Mammary epithelial cell (primary cell): ENCODE data around the gene LIMS2.

Experiments
- EZH2 ChIP-seq: IDR thresholded peaks from 2 replicates; pipeline ENCODE4 v1.6.1; 2012; ENCODE audit warnings: low read length, inconsistent platforms, borderline replicate concordance
- TF ChIP-seq, protein P1 (sequence below), 2 donors: IDR thresholded peaks in 1 of 2; conservative IDR thresholded peaks in 1 of 2; 2 replicates each; pipeline ENCODE4 v1.5.1; 2011 to 2012; ENCODE audit warnings: inconsistent platforms in 2 of 2, low read length in 2 of 2, mild to moderate bottlenecking in 2 of 2, control low read depth in 1 of 2, low read depth in 1 of 2; ENCODE audit not compliant: insufficient read depth in 1 of 2; ENCODE audit errors: extremely low read depth in 1 of 2

DNA sequence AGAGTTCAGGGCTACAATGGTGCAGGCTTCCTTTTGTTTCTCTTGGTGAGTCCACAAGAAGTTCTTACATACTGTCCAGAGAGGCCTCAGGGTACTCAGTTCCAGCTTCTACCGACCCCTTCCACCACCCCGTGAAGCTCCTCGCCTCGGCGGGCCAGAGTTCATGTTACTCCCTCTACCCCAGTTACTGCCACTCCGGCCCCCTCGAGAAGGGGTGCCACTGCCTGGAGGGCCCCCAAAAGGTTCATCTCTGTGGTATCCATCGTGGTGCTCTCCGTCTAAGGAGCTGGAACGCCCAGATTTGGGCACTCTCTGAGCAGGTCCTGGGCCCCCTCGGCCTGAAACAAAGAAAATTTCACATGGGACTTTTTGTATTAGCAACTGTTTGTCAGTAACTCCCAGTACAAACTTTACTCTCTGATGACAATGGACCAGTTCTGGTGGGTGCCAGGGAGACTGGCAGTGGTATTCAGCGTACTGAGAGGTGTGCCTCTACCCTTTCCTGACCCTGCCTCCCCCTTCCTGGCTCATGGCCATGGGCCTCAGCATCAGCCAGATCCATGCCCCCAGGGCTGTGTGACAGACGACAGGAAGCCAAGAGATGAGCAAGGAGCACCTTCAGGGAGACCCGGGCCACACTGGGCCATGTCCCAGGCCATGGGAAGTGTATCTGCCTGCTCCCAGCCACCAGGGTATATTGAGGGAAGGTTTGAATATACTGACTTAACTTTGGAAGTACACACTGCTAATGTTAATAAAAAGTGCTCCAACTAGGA lies 31.1 kb upstream of the LIMS2 start:
- TF ChIP-seq EZH2, result no peak
- TF ChIP-seq, protein P1, sequence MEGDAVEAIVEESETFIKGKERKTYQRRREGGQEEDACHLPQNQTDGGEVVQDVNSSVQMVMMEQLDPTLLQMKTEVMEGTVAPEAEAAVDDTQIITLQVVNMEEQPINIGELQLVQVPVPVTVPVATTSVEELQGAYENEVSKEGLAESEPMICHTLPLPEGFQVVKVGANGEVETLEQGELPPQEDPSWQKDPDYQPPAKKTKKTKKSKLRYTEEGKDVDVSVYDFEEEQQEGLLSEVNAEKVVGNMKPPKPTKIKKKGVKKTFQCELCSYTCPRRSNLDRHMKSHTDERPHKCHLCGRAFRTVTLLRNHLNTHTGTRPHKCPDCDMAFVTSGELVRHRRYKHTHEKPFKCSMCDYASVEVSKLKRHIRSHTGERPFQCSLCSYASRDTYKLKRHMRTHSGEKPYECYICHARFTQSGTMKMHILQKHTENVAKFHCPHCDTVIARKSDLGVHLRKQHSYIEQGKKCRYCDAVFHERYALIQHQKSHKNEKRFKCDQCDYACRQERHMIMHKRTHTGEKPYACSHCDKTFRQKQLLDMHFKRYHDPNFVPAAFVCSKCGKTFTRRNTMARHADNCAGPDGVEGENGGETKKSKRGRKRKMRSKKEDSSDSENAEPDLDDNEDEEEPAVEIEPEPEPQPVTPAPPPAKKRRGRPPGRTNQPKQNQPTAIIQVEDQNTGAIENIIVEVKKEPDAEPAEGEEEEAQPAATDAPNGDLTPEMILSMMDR (conservative IDR thresholded peaks at IDR 0.05 in 1 of 2, IDR thresholded peaks at IDR 0.05 in 1 of 2; ENCODE audit: extremely low read depth in 1 of 2, insufficient read depth in 1 of 2, low read depth in 1 of 2, low read length in 2 of 2), result no peak
